PC-3 (cell line): ENCODE results near the gene CHIA.

Experiments
- EZH2 ChIP-seq: fragments of 300-600 bp; sonication (generic); IDR thresholded peaks from one replicate; pipeline ENCODE4 v1.6.1; 2017; ENCODE audit warnings: antibody characterized with exemption, mild to moderate bottlenecking, low read length; ENCODE audit not compliant: unreplicated experiment
- EZH2phosphoT487 ChIP-seq: fragments of 300-600 bp; sonication (generic); IDR thresholded peaks from 2 replicates; pipeline ENCODE4 v1.6.1; 2018; ENCODE audit warnings: mild to moderate bottlenecking, antibody characterized with exemption, low read length, borderline replicate concordance
- TF ChIP-seq, protein P1 (sequence below): fragments of 300-600 bp; sonication (generic); conservative IDR thresholded peaks from 2 replicates; pipeline ENCODE4 v1.5.1; 2017; ENCODE audit warnings: antibody characterized with exemption, low read depth, mild to moderate bottlenecking, low read length

DNA sequence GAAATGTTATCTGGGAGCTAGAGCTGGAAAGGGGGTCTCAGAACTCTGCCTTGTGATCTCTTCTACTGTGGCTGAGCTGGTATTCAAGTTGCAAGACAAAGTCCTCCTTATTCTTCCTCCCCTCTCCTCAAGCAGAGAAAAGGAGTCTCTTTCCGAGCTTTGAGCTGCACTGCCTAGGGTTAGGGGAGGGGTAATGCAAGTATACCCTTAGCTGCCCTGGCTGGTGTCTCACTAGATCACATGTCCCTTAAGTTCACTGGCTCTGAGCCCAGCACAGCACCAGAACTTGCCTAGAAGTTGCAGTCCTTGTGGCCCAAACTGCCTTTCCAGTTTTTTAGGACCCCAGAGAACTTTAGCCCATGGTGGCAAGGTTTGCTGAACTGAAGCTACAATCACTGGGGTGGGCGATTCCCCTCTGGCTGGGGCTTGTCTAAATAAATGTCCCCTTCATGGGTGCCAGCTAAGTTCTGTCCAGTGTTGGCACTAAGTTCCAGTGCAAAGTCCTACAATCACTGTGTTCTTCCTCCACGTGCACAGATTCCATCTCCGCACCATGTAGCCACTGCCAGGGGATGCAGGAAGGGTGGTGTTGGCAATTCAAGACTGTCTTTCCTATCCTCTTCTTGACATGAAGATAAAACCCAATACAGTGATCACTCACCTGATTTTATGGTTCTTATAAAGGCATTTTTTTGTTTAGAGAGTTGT, 22.7 kb upstream of the CHIA start:
- TF ChIP-seq, protein P1, sequence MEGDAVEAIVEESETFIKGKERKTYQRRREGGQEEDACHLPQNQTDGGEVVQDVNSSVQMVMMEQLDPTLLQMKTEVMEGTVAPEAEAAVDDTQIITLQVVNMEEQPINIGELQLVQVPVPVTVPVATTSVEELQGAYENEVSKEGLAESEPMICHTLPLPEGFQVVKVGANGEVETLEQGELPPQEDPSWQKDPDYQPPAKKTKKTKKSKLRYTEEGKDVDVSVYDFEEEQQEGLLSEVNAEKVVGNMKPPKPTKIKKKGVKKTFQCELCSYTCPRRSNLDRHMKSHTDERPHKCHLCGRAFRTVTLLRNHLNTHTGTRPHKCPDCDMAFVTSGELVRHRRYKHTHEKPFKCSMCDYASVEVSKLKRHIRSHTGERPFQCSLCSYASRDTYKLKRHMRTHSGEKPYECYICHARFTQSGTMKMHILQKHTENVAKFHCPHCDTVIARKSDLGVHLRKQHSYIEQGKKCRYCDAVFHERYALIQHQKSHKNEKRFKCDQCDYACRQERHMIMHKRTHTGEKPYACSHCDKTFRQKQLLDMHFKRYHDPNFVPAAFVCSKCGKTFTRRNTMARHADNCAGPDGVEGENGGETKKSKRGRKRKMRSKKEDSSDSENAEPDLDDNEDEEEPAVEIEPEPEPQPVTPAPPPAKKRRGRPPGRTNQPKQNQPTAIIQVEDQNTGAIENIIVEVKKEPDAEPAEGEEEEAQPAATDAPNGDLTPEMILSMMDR, result no peak
- no peak for TF ChIP-seq EZH2
- no peak for TF ChIP-seq EZH2phosphoT487
